Activated CD4-positive, alpha-beta T cell treated with anti-CD3 and anti-CD28 coated beads, Interleukin-2, amount 50 U/mL, for 48 hours (primary cell): ENCODE results near the gene FKTN.

Experiments used
- DNase-seq, 2 experiments: peaks; one replicate each; pipeline ENCODE4 v3.0.0-alpha.2; 2020

Gene FKTN

DNA sequence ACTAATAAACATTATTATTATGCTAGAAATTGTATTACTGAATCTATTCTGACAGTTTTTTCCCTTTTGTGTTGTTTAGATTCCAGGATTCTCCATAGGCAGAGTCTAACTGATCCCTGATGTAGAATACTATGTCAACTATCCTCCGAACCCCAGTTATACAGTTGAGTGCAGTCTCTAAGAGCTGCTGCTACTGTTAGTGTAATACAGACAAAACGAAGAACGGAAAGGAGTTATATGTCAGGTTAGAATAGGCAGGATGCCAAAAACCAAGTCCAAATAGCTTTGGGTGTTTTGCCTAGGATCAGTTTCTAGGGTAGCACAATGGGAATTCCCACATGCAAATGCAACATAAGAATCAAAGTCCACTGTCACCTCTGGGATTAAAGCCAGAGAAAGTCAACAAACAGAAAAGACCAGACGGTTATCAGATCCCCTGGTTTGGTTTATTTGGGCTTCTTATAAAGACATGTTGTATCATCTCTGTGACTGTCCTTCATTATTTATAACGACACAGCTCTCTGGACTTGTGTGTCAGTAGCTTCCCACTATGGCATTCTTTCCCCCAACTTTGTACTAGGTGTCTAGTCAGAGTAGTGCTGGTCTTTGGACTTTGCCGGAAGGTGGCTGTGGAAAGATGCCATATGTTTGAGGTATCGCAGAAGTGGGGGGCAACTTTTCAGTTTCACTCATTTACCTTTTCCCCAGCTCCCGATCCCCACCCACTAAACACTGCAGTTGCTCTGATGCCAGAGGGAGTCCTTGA is 121.5 kb downstream of the FKTN start:
- no peak for DNase-seq

GRCh38 chr9:105681313-105681712 is 123.4 kb downstream of the FKTN start:
- DNase-seq, result no peak

DNA sequence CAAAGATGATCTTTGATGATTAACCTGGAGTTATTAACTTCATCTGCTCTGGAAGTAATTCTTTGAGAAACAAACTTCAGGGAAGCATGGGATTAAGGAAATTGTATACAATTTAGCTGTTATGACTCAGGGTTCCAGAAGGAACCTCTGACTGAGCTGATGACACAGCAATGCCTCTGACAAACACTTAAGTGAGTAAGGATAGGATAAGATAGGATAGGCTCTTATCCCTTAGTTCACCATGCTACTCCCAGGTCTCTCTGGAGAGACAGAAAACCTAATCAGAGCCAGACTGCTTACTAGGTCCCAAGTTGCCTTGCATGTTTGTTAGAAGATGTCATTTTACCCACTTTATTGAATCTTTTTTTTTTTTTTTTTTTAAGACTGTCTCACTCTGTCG is 123.8 kb downstream of the FKTN start:
- DNase-seq, result no peak

GRCh38 chr9:105683688-105684275 is 125.9 kb downstream of the FKTN start:
- DNase-seq, result no peak

- DNase-seq, result no peak
Measured at GRCh38 chr9:105686936-105687335, 129.0 kb downstream of the FKTN start.
